ENCODE results near the gene TFAP2A. TPM values are rescaled to one million over a fixed set of nuclear protein-coding genes. Genes with fewer than 3 reads are reported as not detected.

The TFAP2A gene
- polyA plus RNA-seq, 2 of the 4 experiments (the other 2 are of a cell fraction) = 13.1 to 26.9 TPM

- peak overlapping the region; percentile 88 to 99 for H3K27ac ChIP-seq
- peak overlapping the region; percentile 73 for H3K4me2 ChIP-seq
- ChIA-PET POLR2A (interaction anchor here (0.6 to 1.8 kb wide), 2 partner anchors 10 to 32 kb away, joined by 4 to 14 read pairs; no protein-coding TSS in a partner anchor), CTCF (interaction anchor here (0.9 to 4.8 kb wide), 3 partner anchors 11 to 27 kb away, joined by 3 to 26 read pairs (median 6); no protein-coding TSS in a partner anchor)
- no peaks in the 10 kb centered on the region for H3K9me3 ChIP-seq
- DNase-seq (ENCODE audit: low read depth in 1 of 2, low spot score in 1 of 2) (peak; percentile 81 to 98), FAIRE-seq (peak; percentile 28), ATAC-seq (peak; percentile 98 to 100)
- peak; percentile 82; the same call in 1 of the 2 replicates for TF ChIP-seq EHF (CRISPR knock-in tag; IDR thresholded peaks at IDR 0.05)
- peak; percentile 66 to 82; a peak in 3 of 5 replicates for TF ChIP-seq EP300 (IDR thresholded peaks at IDR 0.05)
- peak; percentile 45 to 82; a peak in 4 of 5 replicates for TF ChIP-seq JUN (IDR thresholded peaks at IDR 0.05)
- peak; percentile 60 to 89; a peak in 3 of 4 replicates for TF ChIP-seq CEBPB (IDR thresholded peaks at IDR 0.05)
- no peak for TF ChIP-seq TP53 (CRISPR knock-in tag; IDR thresholded peaks at IDR 0.05)
- TF ChIP-seq MAZ (IDR thresholded peaks at IDR 0.05; ENCODE audit: borderline replicate concordance, low read depth, low read length) = no peak
- peak; percentile 52 for TF ChIP-seq JUNB (IDR thresholded peaks at IDR 0.05)
- TF ChIP-seq FOSL2 (IDR thresholded peaks at IDR 0.05) = no peak
- TF ChIP-seq FOSL2 (CRISPR knock-in tag; IDR thresholded peaks at IDR 0.05) = peak; percentile 91
- peak; percentile 73; the same call in 1 of the 2 replicates for TF ChIP-seq GATA3 (IDR thresholded peaks at IDR 0.05; ENCODE audit: borderline replicate concordance)
- TF ChIP-seq CHD4 (IDR thresholded peaks at IDR 0.05; ENCODE audit: borderline replicate concordance) = no peak
- TF ChIP-seq FOXS1 (CRISPR knock-in tag; IDR thresholded peaks at IDR 0.05) = 0 out of 2 replicates have a peak, but pooled peaks have one; percentile 10
- no peak for TF ChIP-seq TFCP2L1 (CRISPR knock-in tag; IDR thresholded peaks at IDR 0.05)
- TF ChIP-seq, protein P1, sequence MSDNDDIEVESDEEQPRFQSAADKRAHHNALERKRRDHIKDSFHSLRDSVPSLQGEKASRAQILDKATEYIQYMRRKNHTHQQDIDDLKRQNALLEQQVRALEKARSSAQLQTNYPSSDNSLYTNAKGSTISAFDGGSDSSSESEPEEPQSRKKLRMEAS (IDR thresholded peaks at IDR 0.05) = peak; percentile 87
- 0 out of 2 replicates have a peak, but pooled peaks have one; percentile 46 for TF ChIP-seq MYC (IDR thresholded peaks at IDR 0.05; ENCODE audit: borderline replicate concordance, low read length)
- TF ChIP-seq RAD21 (conservative IDR thresholded peaks at IDR 0.05 in 1 of 2, IDR thresholded peaks at IDR 0.05 in 1 of 2) = peak in 1 of 2 experiments; percentile 24; a peak in 1 of 5 replicates
- TF ChIP-seq, protein P2, sequence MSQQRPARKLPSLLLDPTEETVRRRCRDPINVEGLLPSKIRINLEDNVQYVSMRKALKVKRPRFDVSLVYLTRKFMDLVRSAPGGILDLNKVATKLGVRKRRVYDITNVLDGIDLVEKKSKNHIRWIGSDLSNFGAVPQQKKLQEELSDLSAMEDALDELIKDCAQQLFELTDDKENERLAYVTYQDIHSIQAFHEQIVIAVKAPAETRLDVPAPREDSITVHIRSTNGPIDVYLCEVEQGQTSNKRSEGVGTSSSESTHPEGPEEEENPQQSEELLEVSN (IDR thresholded peaks at IDR 0.05; ENCODE audit: borderline replicate concordance, low read depth) = peak; percentile 64; the same call in 1 of the 2 replicates
- H3K4me1 ChIP-seq = peaks cover 35% of the 10 kb centered on the region
- 8% methylated on average over 11 of the region's 11 CpGs for WGBS (ENCODE audit: missing lambda C conversion rate)
- H3K4me3 ChIP-seq = no peak overlapping the region
Measured at GRCh38 chr6:10451828-10452509, 37.1 kb upstream of the TFAP2A start.

GRCh38 chr6:10451394-10451793 is 36.5 kb upstream of the TFAP2A start:
- Histone ChIP-seq H3K4me1 (peaks cover 38% of the 10 kb centered on the region), H3K4me3 (no peak overlapping the region), H3K4me2 (peak overlapping the region; percentile 73), H3K9me3 (no peaks in the 10 kb centered on the region), H3K27ac (peak overlapping the region; percentile 88 to 99)
- no peak for TF ChIP-seq MAFK (IDR thresholded peaks at IDR 0.05; ENCODE audit: partially characterized antibody)
- no peak for TF ChIP-seq HDAC2 (IDR thresholded peaks at IDR 0.05)
- no peak for TF ChIP-seq JUN (IDR thresholded peaks at IDR 0.05)
- no peak for TF ChIP-seq REST (IDR thresholded peaks at IDR 0.05)
- TF ChIP-seq, protein P3, sequence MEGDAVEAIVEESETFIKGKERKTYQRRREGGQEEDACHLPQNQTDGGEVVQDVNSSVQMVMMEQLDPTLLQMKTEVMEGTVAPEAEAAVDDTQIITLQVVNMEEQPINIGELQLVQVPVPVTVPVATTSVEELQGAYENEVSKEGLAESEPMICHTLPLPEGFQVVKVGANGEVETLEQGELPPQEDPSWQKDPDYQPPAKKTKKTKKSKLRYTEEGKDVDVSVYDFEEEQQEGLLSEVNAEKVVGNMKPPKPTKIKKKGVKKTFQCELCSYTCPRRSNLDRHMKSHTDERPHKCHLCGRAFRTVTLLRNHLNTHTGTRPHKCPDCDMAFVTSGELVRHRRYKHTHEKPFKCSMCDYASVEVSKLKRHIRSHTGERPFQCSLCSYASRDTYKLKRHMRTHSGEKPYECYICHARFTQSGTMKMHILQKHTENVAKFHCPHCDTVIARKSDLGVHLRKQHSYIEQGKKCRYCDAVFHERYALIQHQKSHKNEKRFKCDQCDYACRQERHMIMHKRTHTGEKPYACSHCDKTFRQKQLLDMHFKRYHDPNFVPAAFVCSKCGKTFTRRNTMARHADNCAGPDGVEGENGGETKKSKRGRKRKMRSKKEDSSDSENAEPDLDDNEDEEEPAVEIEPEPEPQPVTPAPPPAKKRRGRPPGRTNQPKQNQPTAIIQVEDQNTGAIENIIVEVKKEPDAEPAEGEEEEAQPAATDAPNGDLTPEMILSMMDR (IDR thresholded peaks at IDR 0.05) = no peak
- no peak for TF ChIP-seq CHD4 (IDR thresholded peaks at IDR 0.05; ENCODE audit: borderline replicate concordance)
- no peak for TF ChIP-seq TP53 (CRISPR knock-in tag; IDR thresholded peaks at IDR 0.05)
- no peak for TF ChIP-seq HOXB5 (CRISPR knock-in tag; IDR thresholded peaks at IDR 0.05)
- no peak for TF ChIP-seq EHMT2 (IDR thresholded peaks at IDR 0.05; ENCODE audit: low read depth)
- no peak for TF ChIP-seq MYC (IDR thresholded peaks at IDR 0.05; ENCODE audit: borderline replicate concordance, low read length)
- no peak for TF ChIP-seq JUNB (IDR thresholded peaks at IDR 0.05)
- TF ChIP-seq CBX2 (IDR thresholded peaks at IDR 0.05; ENCODE audit: borderline replicate concordance, low read depth) = no peak
- TF ChIP-seq EP300 (IDR thresholded peaks at IDR 0.05) = no peak
- TF ChIP-seq RAD21 (conservative IDR thresholded peaks at IDR 0.05 in 1 of 2, IDR thresholded peaks at IDR 0.05 in 1 of 2) = no peak
- no peak for TF ChIP-seq TFCP2L1 (CRISPR knock-in tag; IDR thresholded peaks at IDR 0.05)
- no peak for TF ChIP-seq EHF (CRISPR knock-in tag; IDR thresholded peaks at IDR 0.05)
- no peak for TF ChIP-seq NR3C1 (IDR thresholded peaks at IDR 0.05)
- no peak for TF ChIP-seq MAZ (IDR thresholded peaks at IDR 0.05; ENCODE audit: borderline replicate concordance, low read depth, low read length)
- ChIA-PET POLR2A (interaction anchor here (0.6 to 1.8 kb wide), 2 partner anchors 10 to 33 kb away, joined by 4 to 14 read pairs; no protein-coding TSS in a partner anchor), CTCF (interaction anchor here (0.9 to 4.8 kb wide), 4 partner anchors 10 to 27 kb away, joined by 3 to 26 read pairs (median 4); no protein-coding TSS in a partner anchor)
- DNase-seq (ENCODE audit: low read depth in 1 of 2, low spot score in 1 of 2) (no peak), ATAC-seq (no peak; a peak in 2 of 6 replicates), FAIRE-seq (no peak)
- 44% methylated on average over 6 of the region's 6 CpGs for WGBS (ENCODE audit: missing lambda C conversion rate)
